Suppressor macrophage (primary cell): ENCODE measurements around the gene ANKRD29.
"Not testable (repeated sequence)": the region's sequence is repeated elsewhere in the genome, so short reads cannot be mapped to it uniquely, and the experiment has no call there.

ENCODE experiments used
- DNase-seq, 4 experiments: peaks; one replicate each; pipeline ENCODE4 v3.0.0-alpha.2; 2020 to 2022

Gene ANKRD29

GRCh38 chr18:23614413-23614812 is 48.3 kb downstream of the ANKRD29 start:
- no peak for DNase-seq

GRCh38 chr18:23613091-23613475 is 49.6 kb downstream of the ANKRD29 start:
- not testable (repeated sequence) for DNase-seq

- peak in 2 of 4 experiments; percentile 25 to 32 for DNase-seq
Measured at GRCh38 chr18:23612434-23613090, 50.1 kb downstream of the ANKRD29 start.

GRCh38 chr18:23609390-23610023 is 53.2 kb downstream of the ANKRD29 start:
- peak in 2 of 4 experiments; percentile 39 to 53 for DNase-seq

DNA sequence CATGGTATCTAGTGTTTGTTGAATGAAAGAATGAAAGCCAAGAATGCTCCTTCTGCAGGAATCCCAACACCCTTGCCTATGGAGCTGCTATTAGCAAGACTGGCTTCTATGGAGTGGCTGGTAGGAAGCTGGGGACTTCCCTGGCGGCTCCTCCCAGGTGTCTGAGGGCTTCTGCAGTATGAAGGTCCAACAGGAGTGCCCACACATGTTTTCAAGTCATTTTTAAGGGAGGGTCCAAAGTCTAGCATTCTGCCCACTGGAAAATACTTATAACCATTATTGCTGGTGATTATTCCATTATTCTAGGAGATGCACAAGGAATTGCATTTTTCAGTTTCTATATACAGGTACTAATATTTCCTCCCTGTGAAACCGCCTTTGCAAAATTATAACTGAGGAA is 54.5 kb downstream of the ANKRD29 start:
- no peak for DNase-seq

- DNase-seq = no peak
Measured at GRCh38 chr18:23605941-23606340, 56.8 kb downstream of the ANKRD29 start.

GRCh38 chr18:23599809-23600208 is 62.9 kb downstream of the ANKRD29 start:
- no peak for DNase-seq

GRCh38 chr18:23596183-23596582 is 66.5 kb downstream of the ANKRD29 start:
- peak; percentile 87 to 94 (median 91) for DNase-seq

- DNase-seq = no peak
Measured at GRCh38 chr18:23595591-23595990, 67.1 kb downstream of the ANKRD29 start.

GRCh38 chr18:23593720-23594119 is 69.0 kb downstream of the ANKRD29 start:
- DNase-seq = peak; percentile 77 to 95 (median 86)

DNA sequence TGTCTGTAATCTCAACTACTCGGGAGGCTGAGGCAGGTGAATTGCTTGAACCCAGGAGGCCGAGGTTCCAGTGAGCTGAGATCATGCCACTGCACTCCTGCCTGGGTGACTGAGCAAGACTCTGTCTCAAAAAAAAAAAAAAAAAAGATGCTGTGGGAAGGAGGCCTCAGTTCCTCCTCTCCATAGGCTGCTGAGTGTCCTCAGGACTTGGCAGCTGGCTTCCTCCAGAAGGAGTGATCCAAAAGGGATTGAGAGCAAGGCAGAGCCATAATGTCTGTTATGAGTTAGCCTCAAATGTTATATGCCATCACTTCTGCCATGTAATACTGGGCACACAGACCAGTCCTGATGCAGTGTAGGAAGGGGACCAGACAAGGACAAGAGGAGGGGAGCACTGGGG is 69.8 kb downstream of the ANKRD29 start:
- peak in 3 of 4 experiments; percentile 49 to 57 (median 54) for DNase-seq

DNA sequence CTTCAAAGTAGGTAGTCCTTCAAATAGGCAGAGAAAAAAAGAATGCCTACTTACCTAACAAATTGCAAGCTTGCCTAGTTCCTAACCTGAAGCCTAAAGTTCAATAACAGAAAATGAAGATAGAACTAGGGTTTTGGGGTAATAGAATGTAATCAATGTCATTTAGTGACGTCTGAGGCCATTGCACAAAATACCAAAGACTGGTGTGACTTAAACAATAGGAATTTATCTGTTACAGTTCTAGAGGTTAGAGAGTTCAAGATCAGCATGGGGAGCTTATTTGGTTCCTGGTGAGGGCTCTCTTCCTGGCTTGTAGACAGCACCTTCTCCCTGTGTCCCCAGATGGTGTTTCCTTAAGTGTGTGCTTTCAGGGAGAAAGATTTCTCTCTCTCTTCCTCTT is 71.7 kb downstream of the ANKRD29 start:
- DNase-seq = no peak

DNA sequence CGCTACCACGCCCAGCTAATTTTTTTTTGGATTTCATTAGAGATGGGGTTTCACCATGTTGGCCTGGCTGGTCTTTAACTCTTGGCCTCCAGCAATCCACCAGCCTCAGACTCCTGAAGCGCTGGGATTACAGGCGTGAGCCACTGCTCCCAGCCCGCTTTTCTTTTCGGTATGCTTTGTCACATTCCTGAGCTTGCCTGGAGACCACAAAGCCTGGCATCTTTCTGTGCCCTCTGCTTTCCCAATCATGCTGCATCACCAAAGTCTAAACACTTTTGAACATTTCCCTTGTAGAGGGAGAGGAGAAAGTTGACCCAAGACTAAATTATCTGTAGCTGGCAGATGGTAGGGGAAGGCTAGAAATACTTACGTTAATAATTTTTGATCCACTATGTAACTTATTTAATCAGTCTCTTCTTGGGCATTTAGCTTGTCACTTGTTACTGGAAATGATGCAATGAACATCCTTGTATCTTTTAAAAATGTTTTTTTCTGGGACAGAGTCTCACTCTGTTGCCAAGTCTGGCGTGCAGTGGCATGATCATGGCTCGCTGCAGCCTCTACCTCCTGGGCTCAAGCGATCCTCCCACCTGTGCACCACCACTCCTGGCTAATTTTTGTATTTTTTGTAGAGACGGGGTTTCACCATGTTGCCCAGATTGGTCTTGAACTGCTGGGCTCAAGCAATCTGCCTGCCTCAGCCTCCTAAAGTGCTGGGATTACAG is 73.7 kb downstream of the ANKRD29 start:
- no peak for DNase-seq

- peak in 2 of 4 experiments; percentile 4 to 14 for DNase-seq
Measured at GRCh38 chr18:23587220-23587642, 75.5 kb downstream of the ANKRD29 start.

DNA sequence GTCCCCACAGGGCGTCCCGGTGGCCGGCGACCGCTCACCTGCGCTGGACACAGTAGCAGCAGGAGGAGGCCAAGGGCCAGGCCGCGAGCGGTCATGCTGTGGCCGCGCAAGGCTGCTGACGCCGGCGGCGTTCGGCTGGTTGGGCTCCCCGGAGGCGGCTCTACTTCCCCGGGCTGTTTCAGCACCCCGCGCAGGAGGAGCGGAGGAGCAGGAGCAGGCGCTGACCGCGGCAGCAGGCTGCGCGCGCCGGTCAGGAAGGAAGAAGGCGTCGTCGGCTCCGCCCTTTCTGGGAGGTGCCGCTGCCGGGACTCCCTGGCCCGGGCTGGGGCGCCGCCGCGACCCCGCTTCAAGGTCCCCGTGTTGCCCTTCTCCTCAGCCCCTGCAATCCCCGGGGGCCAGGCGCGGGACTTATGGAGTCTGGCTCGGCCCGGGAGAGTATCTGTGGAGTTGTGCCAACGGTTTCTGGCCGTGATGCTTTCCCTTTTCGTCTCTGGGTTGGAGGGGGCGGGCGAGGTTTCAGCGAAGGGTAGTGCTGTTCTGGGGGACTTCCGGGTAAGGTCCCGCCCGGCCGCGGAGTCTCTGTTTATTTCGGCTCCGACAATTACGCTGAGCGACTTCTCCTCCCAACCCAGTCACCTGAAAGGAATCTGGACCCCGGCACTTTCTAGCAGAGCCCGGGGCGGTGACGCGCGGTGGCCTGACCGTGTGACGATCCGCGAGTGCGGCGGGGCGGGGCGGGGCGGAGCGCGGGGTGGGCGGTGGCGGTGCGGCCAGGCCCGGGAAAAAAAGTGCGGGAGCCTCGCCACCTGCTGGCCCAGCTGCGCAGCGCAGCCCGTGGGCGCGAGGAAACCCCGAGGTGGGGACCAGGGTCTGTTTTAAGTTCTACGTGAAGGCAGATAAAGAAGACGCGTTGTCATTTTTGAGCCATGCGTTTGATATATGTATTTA is 76.2 kb downstream of the ANKRD29 start, which contains the start of gene NPC1:
TSS of gene NPC1 (minus strand) at position 258 of the 948 bp plus-strand sequence. CDS start at position 95, 163 bp downstream.
- peak; percentile 95 to 98 (median 98) for DNase-seq

DNA sequence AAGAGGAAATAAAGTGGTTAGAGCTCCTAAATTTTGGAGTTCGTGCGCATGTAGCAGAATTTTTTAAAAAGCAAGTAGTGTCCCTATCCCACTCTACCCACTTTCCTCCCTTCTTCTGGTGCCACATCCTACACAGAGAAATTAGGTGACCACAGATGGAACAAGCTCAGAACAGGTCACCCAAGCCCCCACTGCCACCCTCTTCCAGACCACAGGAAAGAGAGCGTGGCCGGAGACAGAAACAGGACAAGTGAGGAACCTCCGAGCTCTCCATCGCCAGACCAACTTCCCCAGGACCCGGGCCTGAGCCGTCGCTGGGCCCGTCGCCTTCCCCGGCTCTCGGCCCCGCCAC is 76.8 kb downstream of the ANKRD29 start:
- DNase-seq = no peak

- peak; percentile 54 to 77 (median 64) for DNase-seq
Measured at GRCh38 chr18:23585007-23585871, 77.5 kb downstream of the ANKRD29 start.

DNA sequence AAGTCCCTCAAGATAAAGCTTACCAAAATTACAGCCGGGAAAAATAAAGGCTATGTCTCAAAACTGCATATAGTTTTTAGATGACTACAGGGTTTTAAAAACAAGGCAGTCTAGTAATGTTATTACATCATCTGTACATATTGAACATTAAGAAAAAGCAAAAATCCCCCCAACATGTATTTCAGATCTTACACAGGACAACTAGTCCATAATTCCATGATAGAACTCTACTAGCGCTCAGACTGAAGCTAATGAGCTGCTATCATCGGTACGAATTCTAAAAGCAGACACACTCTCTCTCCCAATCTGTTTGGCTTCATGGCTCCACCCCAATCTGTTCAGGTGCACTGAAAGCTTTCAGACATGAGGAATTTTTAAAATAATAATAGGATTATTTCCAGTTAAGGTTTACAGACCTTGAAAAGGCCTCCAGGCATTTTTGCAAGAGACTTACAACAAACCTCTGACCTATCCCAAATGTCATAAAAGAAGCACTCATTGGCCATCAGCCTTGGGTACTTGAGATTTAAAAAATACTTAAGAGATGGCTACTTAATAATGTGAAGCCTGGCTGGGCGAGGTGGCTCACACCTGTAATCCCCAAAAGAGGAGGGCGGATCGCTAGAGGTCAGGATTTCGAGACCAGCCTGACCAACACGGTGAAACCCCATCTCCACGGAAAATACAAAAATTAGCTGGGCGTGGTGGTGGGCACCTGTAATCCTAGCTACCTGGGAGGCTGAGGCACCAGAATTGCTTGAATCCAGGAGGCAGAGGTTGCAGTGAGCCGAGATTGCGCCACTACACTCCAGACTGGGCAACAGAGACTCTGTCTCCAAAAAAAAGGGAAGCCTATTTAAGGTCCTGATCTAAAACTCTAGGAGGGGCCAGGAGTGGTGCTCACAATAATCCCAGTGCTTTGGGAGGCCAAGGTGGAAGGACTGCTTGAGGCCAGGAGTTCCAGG is 78.4 kb downstream of the ANKRD29 start:
- DNase-seq = peak; percentile 36 to 69 (median 64)

DNA sequence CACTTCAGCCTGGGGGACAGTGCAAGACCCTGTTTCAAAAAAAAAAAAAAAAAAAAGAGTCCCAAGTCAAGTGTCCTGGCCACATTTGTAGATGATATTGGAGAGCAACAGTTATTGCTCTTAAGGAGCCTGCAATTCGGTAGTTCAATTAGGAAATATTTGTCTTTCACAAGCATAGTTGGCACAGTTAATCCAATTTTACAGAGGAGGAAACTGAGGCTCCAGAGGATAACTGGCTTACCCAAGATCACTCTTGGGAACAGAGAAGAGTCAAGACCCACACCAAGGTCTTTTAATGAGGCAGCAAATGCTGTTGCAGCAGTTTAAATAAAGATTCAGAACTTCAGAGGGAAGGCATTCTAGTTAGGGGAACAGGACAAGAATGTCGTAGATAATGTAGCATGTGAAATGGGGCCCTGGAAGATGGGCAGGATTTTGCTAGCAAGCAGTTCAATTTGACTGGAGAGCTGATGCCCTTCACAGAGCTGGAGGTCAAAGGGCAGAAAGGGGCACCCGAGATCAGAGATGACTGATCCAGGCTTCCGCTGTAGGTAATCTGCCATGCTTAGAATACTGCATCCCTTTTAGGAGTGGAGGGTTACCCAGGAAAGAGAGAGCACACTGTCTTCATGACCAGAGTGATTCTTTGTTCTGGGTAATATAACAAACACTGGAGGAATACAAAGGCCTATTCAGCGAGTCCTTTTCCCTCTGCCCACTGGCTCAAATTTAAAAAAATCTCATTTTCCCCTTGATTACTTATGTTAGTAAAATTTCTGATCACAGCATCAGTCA is 79.4 kb downstream of the ANKRD29 start:
- no peak for DNase-seq
